NT2/D1 (cell line): ENCODE data around the gene SPSB4.

Source experiments
- DNase-seq: peaks from one replicate; pipeline ENCODE4 v3.0.0-alpha.2; 2011; ENCODE audit warnings: low read depth, low spot score
- H3K27me3 ChIP-seq: 2 replicates; pipeline ENCODE4 v1.6.0; 2011; ENCODE audit warnings: mild to moderate bottlenecking; ENCODE audit not compliant: insufficient read length, insufficient read depth
- H3K36me3 ChIP-seq: 2 replicates; pipeline ENCODE4 v1.6.1; 2011; ENCODE audit warnings: mild to moderate bottlenecking, low read length, mixed read lengths; ENCODE audit not compliant: insufficient read depth, insufficient read length
- H3K4me1 ChIP-seq: 2 replicates; pipeline ENCODE4 v1.5.1; 2011; ENCODE audit not compliant: insufficient read depth, insufficient read length
- H3K4me3 ChIP-seq: 2 replicates; pipeline ENCODE4 v1.5.1; 2011; ENCODE audit warnings: low read depth; ENCODE audit not compliant: insufficient read length
- H3K9ac ChIP-seq: 2 replicates; pipeline ENCODE4 v1.6.0; 2011; ENCODE audit warnings: low read depth; ENCODE audit not compliant: insufficient read length
- H3K9me3 ChIP-seq: 2 replicates; pipeline ENCODE4 v1.5.1; 2011; ENCODE audit warnings: mild to moderate bottlenecking, low read length; ENCODE audit not compliant: insufficient read depth
- SUZ12 ChIP-seq: IDR thresholded peaks from 2 replicates; pipeline ENCODE4 v1.6.1; 2011; ENCODE audit not compliant: insufficient read length, insufficient read depth; ENCODE audit errors: extremely low read depth
- YY1 ChIP-seq: IDR thresholded peaks from 2 replicates; pipeline ENCODE4 v1.6.1; 2011; ENCODE audit not compliant: insufficient read length, insufficient read depth
- ZNF274 ChIP-seq: IDR thresholded peaks from 2 replicates; pipeline ENCODE4 v1.6.1; 2011; ENCODE audit warnings: mild to moderate bottlenecking, low read depth, low read length

Gene SPSB4

GRCh38 chr3:141147657-141148056 lies 96.5 kb downstream of the SPSB4 start:
- peaks cover 15% of the 10 kb centered on the region for H3K9me3 ChIP-seq
- H3K4me1 ChIP-seq = peaks cover 8% of the 10 kb centered on the region
- DNase-seq = peak; percentile 5

GRCh38 chr3:141148169-141148568 lies 97.0 kb downstream of the SPSB4 start:
- no peaks in the 10 kb centered on the region for H3K27me3 ChIP-seq
- TF ChIP-seq ZNF274 = no peak
- no peak for TF ChIP-seq YY1
- TF ChIP-seq SUZ12 = no peak
- peaks cover 8% of the 10 kb centered on the region for H3K4me1 ChIP-seq
- no peak overlapping the region for H3K9ac ChIP-seq
- no peak overlapping the region for H3K4me3 ChIP-seq
- no peak for DNase-seq
- H3K36me3 ChIP-seq = peaks cover 6% of the 10 kb centered on the region
- peaks cover 10% of the 10 kb centered on the region for H3K9me3 ChIP-seq

More at GRCh38 chr3:141147657-141148056, 96.5 kb downstream of the SPSB4 start:
- no peak overlapping the region for H3K4me3 ChIP-seq
- H3K27me3 ChIP-seq = no peaks in the 10 kb centered on the region
- no peak overlapping the region for H3K9ac ChIP-seq
- TF ChIP-seq YY1 (no peak), ZNF274 (no peak), SUZ12 (no peak)
- peaks cover 6% of the 10 kb centered on the region for H3K36me3 ChIP-seq

GRCh38 chr3:141148770-141149169 lies 97.6 kb downstream of the SPSB4 start:
- TF ChIP-seq ZNF274 (no peak), SUZ12 (no peak)
- peaks cover 6% of the 10 kb centered on the region for H3K36me3 ChIP-seq
- H3K4me3 ChIP-seq = no peak overlapping the region
- peaks cover 4% of the 10 kb centered on the region for H3K9me3 ChIP-seq
- H3K27me3 ChIP-seq = no peaks in the 10 kb centered on the region
- DNase-seq = no peak
- peaks cover 8% of the 10 kb centered on the region for H3K4me1 ChIP-seq
- H3K9ac ChIP-seq = no peak overlapping the region

GRCh38 chr3:141150081-141150830 lies 99.1 kb downstream of the SPSB4 start:
- Histone ChIP-seq H3K9me3 (no peaks in the 10 kb centered on the region), H3K27me3 (no peaks in the 10 kb centered on the region), H3K4me3 (no peak overlapping the region), H3K36me3 (peaks cover 6% of the 10 kb centered on the region), H3K4me1 (peaks cover 8% of the 10 kb centered on the region), H3K9ac (no peak overlapping the region)
- no peak for TF ChIP-seq YY1
- no peak for TF ChIP-seq ZNF274
- no peak for TF ChIP-seq SUZ12
- DNase-seq = no peak

- peaks cover 6% of the 10 kb centered on the region for H3K36me3 ChIP-seq
- no peaks in the 10 kb centered on the region for H3K9me3 ChIP-seq
- peaks cover 8% of the 10 kb centered on the region for H3K4me1 ChIP-seq
- no peak for TF ChIP-seq YY1
- TF ChIP-seq ZNF274 = no peak
- TF ChIP-seq SUZ12 = no peak
- H3K4me3 ChIP-seq = no peak overlapping the region
- no peaks in the 10 kb centered on the region for H3K27me3 ChIP-seq
- H3K9ac ChIP-seq = no peak overlapping the region
- DNase-seq = no peak
These were observed 99.8 kb downstream of the SPSB4 start for GRCh38 chr3:141150931-141151330.

- Histone ChIP-seq H3K4me1 (peaks cover 8% of the 10 kb centered on the region), H3K4me3 (no peak overlapping the region), H3K27me3 (no peaks in the 10 kb centered on the region), H3K36me3 (peaks cover 6% of the 10 kb centered on the region), H3K9ac (no peak overlapping the region), H3K9me3 (no peaks in the 10 kb centered on the region)
- no peak for TF ChIP-seq ZNF274
- no peak for TF ChIP-seq SUZ12
- TF ChIP-seq YY1 = no peak
- DNase-seq = no peak
These were observed 100.3 kb downstream of the SPSB4 start for GRCh38 chr3:141151439-141151838.

GRCh38 chr3:141152130-141152529 lies 101.0 kb downstream of the SPSB4 start:
- Histone ChIP-seq H3K36me3 (peaks cover 2% of the 10 kb centered on the region), H3K4me3 (no peak overlapping the region), H3K9ac (no peak overlapping the region), H3K27me3 (no peaks in the 10 kb centered on the region), H3K9me3 (no peaks in the 10 kb centered on the region), H3K4me1 (peaks cover 5% of the 10 kb centered on the region)
- no peak for TF ChIP-seq ZNF274
- no peak for TF ChIP-seq SUZ12
- TF ChIP-seq YY1 = no peak
- DNase-seq = no peak
